Ovary (tissue), 9 donors: ENCODE results near the gene DOCK11. TPM values are rescaled to one million over a fixed set of nuclear protein-coding genes. Genes with fewer than 3 reads are reported as not detected.

ENCODE experiments used
- DNase-seq, 5 donors: peaks; one replicate each; pipeline ENCODE4 v3.0.0-alpha.2; 2019 to 2020
- H3K27ac ChIP-seq, 2 donors: fragments of 200-600 bp; one replicate each; pipeline versions ENCODE4 v1.5.1 to v1.8.0; 2019 to 2022
- H3K27me3 ChIP-seq: fragments of 200-600 bp; one replicate; pipeline ENCODE4 v1.8.0; 2022
- H3K36me3 ChIP-seq: fragments of 200-600 bp; sonication (generic); one replicate; pipeline ENCODE4 v1.5.1; 2019
- H3K4me1 ChIP-seq: one replicate; pipeline ENCODE4 v1.8.1; 2013; ENCODE audit warnings: mild to moderate bottlenecking, moderate library complexity; ENCODE audit not compliant: insufficient read depth
- H3K4me3 ChIP-seq: fragments of 200-600 bp; sonication (generic); one replicate; pipeline ENCODE4 v1.5.1; 2017
- H3K9me3 ChIP-seq, 2 donors: fragments of 200-600 bp in 1 of 2; sonication (generic) in 1 of 2; one replicate each; pipeline versions ENCODE4 v1.5.1 to v1.8.1; 2013 to 2019; ENCODE audit warnings: mild to moderate bottlenecking in 1 of 2, moderate library complexity in 1 of 2
- EP300 ChIP-seq: sonication (generic); formaldehyde crosslinking; IDR thresholded peaks from one replicate; pipeline ENCODE4 v1.6.1; 2017; ENCODE audit warnings: antibody characterized with exemption
- POLR2A ChIP-seq: fragments of 450-650 bp; IDR thresholded peaks from one replicate; pipeline ENCODE4 v1.6.1; 2017; ENCODE audit warnings: antibody characterized with exemption, mild to moderate bottlenecking, moderate library complexity
- WGBS, 3 donors: extraction: QIAGEN DNeasy Blood & Tissue Kit in 1 of 3; methylation state at CpG; one replicate each; pipeline versions ENCODE4 v1.1.5 to v1.1.7; 2013 to 2017; 5-methylcytosine and 5-hydroxymethylcytosine counted together
- intact Hi-C, 4 donors: fragments of 100-400 bp; cut with DNase I; formaldehyde crosslinking; loops; one replicate each; pipeline versions ENCODE4 v1.11.0 to v1.15.1; 2022 to 2023
- polyA plus RNA-seq, 2 donors: library from polyadenylated mRNA; stranded (reverse); fragments of 200-250 nt in 1 of 2; fragments of 350-450 nt in 1 of 2; fragmentation: Illumina TruSeq in 1 of 2; extraction: RNeasy Lipid Tissue Mini Kit (QIAGEN cat#74804) in 1 of 2; gene quantifications; one replicate each; pipeline ENCODE4 v1.2.3, GENCODE V29; 2013 to 2014
- total RNA-seq, 7 donors: library from RNA; depleted of rRNA in 2 of 7; stranded (reverse); fragments of >200 nt in 2 of 7; fragmentation: NEBNext Ultra II Directional in 3 of 7; extraction: Animal tissue kit (Norgen Biotek cat#: 25700) in 3 of 7; gene quantifications; one replicate each; pipeline versions ENCODE4 v1.1.0 to v1.2.4, GENCODE V29; 2016 to 2023
- TF ChIP-seq, protein P1 (sequence below), 3 donors: fragments of 450-650 bp in 2 of 3; fragments of 200-600 bp in 1 of 3; IDR thresholded peaks; one replicate each; pipeline versions ENCODE4 v1.5.1 to v1.8.0; 2016 to 2022; ENCODE audit warnings: antibody characterized with exemption in 3 of 3, mild to moderate bottlenecking in 1 of 3
- donor health status: DM: no; HTN: no; CAD: no; lungs with moderate emphysema.
- donor health status: DM: no; HTN: no; CAD: no.
- donor health status: Bipolar disorder and iron deficiency.
- donor health status: DM: yes; HTN: yes; CAD: no.
- donor health status: DM: no; HTN: no; CAD: no.
- donor health status: DM: yes; HTN: yes; CAD: no.

DOCK11 gene
- total and polyA plus RNA-seq, 9 donors, result 3.6 to 18.5 (median 6.1) TPM

DNA sequence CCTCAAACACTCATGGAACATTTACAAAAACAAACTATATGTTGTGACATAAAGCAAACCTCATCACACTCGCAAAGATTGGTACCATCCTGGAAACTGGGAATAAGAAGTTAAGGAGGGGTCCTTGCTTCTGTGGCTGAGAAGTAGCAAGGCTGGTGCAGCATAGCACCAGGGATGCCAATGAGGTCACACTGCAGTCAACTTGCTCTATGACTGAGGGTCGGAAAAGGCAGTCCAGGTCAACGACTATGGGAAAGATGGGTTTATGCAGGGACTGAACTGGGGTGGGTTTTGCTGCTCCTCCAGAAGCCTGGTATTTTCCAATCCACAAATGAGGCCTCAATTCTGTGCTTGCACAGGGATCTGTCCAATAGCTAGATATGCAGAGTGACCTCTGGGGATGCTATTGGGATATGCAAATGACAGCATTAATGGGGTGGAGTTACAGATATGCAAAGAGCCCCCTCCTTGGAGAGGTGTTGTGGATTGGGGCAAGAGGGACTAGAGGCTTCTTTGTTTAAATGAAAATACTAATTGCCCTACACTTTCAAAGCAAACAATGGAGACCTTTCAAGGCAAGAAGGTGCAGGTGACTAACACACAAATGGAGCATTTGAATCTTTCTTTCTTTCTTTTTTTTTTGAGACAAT is 224.6 kb downstream of the DOCK11 start:
- no peak overlapping the region for H3K4me3 ChIP-seq
- TF ChIP-seq POLR2A, result no peak
- no peak for TF ChIP-seq EP300
- TF ChIP-seq, protein P1, sequence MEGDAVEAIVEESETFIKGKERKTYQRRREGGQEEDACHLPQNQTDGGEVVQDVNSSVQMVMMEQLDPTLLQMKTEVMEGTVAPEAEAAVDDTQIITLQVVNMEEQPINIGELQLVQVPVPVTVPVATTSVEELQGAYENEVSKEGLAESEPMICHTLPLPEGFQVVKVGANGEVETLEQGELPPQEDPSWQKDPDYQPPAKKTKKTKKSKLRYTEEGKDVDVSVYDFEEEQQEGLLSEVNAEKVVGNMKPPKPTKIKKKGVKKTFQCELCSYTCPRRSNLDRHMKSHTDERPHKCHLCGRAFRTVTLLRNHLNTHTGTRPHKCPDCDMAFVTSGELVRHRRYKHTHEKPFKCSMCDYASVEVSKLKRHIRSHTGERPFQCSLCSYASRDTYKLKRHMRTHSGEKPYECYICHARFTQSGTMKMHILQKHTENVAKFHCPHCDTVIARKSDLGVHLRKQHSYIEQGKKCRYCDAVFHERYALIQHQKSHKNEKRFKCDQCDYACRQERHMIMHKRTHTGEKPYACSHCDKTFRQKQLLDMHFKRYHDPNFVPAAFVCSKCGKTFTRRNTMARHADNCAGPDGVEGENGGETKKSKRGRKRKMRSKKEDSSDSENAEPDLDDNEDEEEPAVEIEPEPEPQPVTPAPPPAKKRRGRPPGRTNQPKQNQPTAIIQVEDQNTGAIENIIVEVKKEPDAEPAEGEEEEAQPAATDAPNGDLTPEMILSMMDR (IDR thresholded peaks at IDR 0.05), result no peak
- H3K4me1 ChIP-seq, result no peaks in the 10 kb centered on the region
- H3K9me3 ChIP-seq, result no peaks in the 10 kb centered on the region
- no peaks in the 10 kb centered on the region for H3K36me3 ChIP-seq
- no peaks in the 10 kb centered on the region for H3K27me3 ChIP-seq
- no peak overlapping the region for H3K27ac ChIP-seq
- no peak for DNase-seq
- 76 to 87% (median 83%) methylated on average over 3 of the region's 3 CpGs for WGBS, 3 donors
- intact Hi-C loops, result no loop called here

GRCh38 chrX:118723376-118723775 is 227.8 kb downstream of the DOCK11 start:
- TF ChIP-seq, protein P1 (IDR thresholded peaks at IDR 0.05), result no peak
- TF ChIP-seq POLR2A (no peak), EP300 (no peak)
- Histone ChIP-seq H3K9me3 (no peaks in the 10 kb centered on the region), H3K27ac (no peak overlapping the region), H3K27me3 (no peaks in the 10 kb centered on the region), H3K4me3 (no peak overlapping the region), H3K4me1 (peaks cover 1% of the 10 kb centered on the region), H3K36me3 (no peaks in the 10 kb centered on the region)
- 65 to 77% (median 67%) methylated on average over 3 of the region's 3 CpGs for WGBS, 3 donors
- no peak for DNase-seq
- intact Hi-C loops, result no loop called here

GRCh38 chrX:118724365-118724764 is 228.8 kb downstream of the DOCK11 start:
- Histone ChIP-seq H3K4me1 (peaks cover 1% of the 10 kb centered on the region), H3K27ac (no peak overlapping the region), H3K9me3 (no peaks in the 10 kb centered on the region), H3K4me3 (no peak overlapping the region), H3K27me3 (no peaks in the 10 kb centered on the region), H3K36me3 (no peaks in the 10 kb centered on the region)
- TF ChIP-seq, protein P1 (IDR thresholded peaks at IDR 0.05), result no peak
- no peak for TF ChIP-seq POLR2A
- TF ChIP-seq EP300, result no peak
- WGBS, 3 donors, result 78 to 86% (median 85%) methylated on average over 5 of the region's 5 CpGs
- DNase-seq, result no peak
- intact Hi-C loops, result no loop called here

- H3K9me3 ChIP-seq, result no peaks in the 10 kb centered on the region
- no peaks in the 10 kb centered on the region for H3K27me3 ChIP-seq
- WGBS, 3 donors, result 57 to 61% (median 57%) methylated on average over 7 of the region's 7 CpGs
- no peak overlapping the region for H3K4me3 ChIP-seq
- peak overlapping the region in 1 of 2 donors; percentile 63 for H3K27ac ChIP-seq
- DNase-seq, result no peak
- intact Hi-C loops, result no loop called here
- TF ChIP-seq, protein P1 (IDR thresholded peaks at IDR 0.05), result no peak
- no peak for TF ChIP-seq EP300
- TF ChIP-seq POLR2A, result no peak
- H3K36me3 ChIP-seq, result no peaks in the 10 kb centered on the region
- H3K4me1 ChIP-seq, result peaks cover 1% of the 10 kb centered on the region
These were observed 229.2 kb downstream of the DOCK11 start for GRCh38 chrX:118724775-118725174.
